GM18505 (cell line): ENCODE data around the gene SATB2.

ENCODE experiments used
- ATAC-seq: cut with Tn5 transposase; IDR thresholded peaks from one replicate; pipeline ENCODE4 v1.9.1; 2021; ENCODE audit not compliant: unreplicated experiment
- POLR2A ChIP-seq: IDR thresholded peaks from 4 replicates; pipeline ENCODE4 v1.6.1; 2011; ENCODE audit warnings: borderline replicate concordance; ENCODE audit not compliant: insufficient read depth, insufficient read length; ENCODE audit errors: extremely low read depth

The SATB2 gene

GRCh38 chr2:199462347-199462955 lies 4.7 kb upstream of the SATB2 start:
- TF ChIP-seq POLR2A, result no peak
- ATAC-seq, result no peak

- TF ChIP-seq POLR2A, result no peak
- ATAC-seq, result no peak
These were observed 4.1 kb upstream of the SATB2 start for GRCh38 chr2:199461711-199462346.

- ATAC-seq, result no peak
- TF ChIP-seq POLR2A, result no peak
These were observed 3.3 kb upstream of the SATB2 start for GRCh38 chr2:199460846-199461710.

DNA sequence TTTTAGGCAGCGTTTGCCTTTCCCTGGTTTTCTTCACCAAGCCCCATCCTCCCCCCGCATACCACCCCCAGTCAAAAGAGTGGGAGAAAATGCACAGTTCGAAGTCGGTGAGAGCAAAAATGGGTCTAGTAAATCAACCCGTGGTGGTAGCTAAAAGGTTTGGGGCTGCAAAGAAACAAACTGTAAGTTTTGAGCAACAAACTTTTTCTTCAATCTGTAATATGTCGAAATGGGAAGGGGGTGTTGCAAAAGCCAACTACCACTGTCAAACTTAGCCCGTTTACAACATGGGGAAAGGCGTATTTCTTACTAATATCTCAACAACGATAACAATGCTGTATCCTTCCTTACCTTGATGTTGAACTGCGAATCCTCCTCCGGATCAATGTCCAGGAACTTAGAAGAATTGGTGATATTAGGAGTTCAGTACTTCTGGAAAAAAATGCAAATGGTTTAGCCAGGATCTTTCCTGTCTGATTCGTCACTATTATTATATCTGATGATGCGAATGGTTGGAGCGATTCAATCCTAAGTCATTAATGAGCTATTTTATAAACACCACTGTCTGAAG lies 2.4 kb upstream of the SATB2 start:
- no peak for TF ChIP-seq POLR2A
- ATAC-seq, result no peak

DNA sequence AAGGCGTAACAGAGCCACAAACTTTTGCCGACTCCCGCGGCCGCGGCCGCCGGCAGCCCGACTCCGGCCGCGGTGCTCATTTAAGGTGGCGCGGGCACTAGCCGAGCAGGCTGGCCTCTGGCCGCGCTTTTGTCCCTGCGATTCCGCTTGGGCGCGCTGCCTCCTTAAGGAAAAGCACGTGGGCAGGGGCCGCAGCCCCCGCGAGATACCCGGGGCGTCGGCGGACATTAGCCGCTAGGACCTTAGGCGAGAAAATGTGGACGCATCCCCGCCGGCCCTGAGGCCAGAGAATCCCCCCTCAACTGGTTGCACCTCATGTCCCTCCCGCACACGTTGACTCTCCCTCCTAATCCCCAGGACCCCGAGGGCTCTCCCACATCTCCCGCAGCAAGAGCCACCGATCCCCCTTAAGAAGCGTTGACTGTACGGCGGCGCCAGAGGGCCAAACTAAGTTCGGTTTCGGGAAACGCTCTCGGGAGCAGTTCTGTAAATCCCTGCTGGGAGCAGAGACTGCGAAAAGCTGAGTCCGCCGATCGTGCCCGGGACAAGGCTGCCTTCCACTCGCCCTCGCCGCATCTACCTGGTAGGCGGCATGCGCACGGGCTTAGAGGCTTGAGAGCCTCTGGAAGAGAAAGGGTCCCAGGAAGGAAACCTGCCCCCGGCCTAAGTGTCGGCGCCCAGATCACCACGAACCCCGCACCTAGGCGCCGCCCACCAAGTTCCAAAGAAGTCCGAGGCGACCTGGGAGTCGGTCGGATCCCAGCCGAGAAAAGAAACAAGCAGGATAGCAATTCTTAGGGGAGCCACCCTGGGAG lies 1.8 kb upstream of the SATB2 start:
- no peak for TF ChIP-seq POLR2A
- ATAC-seq, result peak; percentile 54

GRCh38 chr2:199458806-199459285 lies 1.1 kb upstream of the SATB2 start:
- peak; percentile 33 for ATAC-seq
- no peak for TF ChIP-seq POLR2A

DNA sequence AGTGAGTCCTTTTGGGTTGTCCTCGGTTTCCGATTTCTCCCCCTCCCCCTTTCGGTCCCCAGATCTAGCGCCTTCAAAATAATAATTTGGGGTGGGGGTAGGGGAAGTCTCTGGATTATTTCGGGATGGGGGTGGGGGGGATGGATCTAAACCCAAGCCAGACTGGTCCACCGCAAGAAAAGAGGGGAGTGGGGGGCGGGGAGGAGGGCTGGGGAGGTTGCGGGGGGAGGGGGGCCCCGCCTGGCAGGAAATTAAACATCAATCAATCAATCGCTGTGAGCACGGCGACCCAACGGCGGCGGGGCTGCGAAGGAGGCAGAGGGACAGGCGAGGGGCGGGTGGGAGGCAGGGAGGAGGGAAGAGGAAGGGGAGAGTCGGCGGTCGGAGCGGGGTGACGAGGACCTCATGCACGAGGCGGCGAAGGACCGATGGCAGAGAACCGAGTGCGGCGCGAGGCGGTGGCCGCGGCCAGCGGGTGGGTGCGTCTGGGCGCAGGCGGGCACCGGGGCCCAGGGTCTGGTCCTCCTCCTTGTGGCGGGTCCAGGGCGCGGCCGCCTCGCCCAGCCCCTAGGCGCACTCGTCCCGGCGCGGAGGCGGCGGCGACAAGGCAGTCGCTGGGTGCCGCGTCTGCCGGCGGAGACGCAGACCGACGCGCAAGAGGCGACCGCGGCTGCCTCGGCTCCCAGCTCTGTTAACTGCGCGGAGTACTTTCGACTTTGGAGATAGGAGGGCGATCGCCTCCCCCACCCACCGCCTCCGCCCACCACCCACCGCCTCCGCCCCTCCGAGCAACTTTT lies 468 bp upstream of the SATB2 start:
- ATAC-seq, result peak; percentile 28
- no peak for TF ChIP-seq POLR2A

GRCh38 chr2:199456383-199457146 lies 1.2 kb downstream of the SATB2 start:
- no peak for TF ChIP-seq POLR2A
- no peak for ATAC-seq

DNA sequence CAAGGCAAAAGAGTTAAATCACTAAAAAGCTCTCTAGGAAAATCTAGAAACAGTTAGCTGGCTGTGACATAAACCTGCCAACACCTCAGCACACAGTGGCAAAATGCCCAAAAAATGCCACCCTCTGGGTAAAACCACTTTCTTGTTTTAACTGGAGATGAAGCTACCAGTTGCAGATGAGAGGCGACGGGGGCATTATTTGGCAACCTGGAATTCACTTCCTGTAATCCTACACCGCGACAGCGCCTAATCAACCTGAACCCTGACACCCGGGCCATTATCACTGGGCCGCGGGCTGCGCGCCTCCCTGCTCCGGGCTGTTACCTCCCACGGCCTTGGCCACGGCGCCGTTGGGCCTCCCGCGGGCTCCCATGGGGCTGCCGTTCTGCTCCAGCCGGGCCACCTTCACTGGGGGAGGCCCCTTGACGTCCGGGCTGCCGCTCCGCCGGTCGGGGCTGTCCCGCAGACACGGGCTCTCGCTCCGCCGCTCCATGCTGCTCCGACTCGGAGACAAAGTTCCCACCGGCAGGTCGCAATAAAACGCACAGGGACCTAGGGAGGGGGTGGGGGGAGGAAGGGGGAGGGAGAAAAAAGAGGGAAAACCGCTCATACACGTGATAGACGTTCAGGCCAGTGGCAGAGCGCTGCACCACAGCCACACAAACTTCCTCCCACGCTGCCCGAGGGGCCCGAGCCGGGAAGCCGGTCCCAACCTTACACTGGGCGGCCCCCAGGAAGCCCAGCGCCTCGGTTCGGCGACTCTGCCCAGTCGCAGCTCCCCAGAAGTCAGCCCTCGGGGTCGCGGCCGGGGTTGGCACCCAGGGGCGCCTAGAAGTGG lies 2.0 kb downstream of the SATB2 start:
- TF ChIP-seq POLR2A, result no peak
- no peak for ATAC-seq

- no peak for ATAC-seq
- no peak for TF ChIP-seq POLR2A
These were observed 2.6 kb downstream of the SATB2 start for GRCh38 chr2:199455210-199455544.

DNA sequence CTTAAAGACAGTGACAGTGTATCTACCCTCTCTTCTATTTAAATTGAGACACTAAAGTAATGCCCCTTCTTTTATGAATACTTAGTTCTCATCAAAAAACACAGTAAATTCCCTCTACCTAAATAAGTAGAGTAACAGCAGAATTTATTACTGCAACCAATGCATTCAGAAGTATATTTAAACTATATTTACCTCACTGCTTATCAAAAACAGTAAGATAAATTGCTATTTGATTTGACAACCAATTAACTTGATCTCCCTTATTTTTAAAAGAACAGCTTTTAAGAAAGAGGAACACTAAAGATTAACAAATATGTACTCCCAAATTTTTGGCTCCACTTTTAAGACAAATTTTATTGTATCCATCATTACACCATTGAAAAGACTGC lies 4.8 kb downstream of the SATB2 start:
- ATAC-seq, result no peak
- no peak for TF ChIP-seq POLR2A

DNA sequence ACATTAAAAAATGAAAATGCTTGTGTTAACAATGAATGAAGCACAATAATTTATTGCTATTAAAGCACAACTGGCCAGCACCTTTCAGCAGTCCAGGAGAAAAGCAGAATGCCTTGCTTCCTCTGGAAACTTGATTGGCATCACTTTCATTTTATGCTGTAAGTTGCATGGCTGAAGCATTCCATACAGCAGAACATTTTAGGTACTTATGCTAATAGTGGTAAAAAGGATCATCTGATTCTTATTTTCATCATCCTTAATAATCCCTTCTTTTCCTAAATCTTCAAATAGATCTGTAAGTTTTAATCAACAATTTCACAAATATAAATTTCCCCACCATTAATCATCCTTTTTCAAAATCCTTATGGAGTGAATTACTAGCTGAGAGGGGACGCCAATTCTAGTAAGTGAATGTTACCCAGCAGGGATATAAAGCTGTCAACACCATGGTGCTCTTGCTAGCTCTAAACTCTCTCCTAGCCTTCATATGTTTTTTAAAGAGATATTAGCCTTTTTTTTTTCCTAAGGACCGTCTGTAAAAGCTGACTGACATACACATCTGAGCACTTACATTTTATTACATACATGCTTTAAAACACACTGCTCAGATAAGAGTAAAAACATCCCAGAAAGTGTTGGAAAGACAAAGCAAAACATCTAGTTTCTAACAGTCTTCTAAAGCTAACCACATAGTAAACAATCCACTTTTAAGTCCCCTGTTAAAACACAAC lies 5.3 kb downstream of the SATB2 start:
- TF ChIP-seq POLR2A, result no peak
- ATAC-seq, result no peak
